GM19452 (cell line): ENCODE data around the gene SUSD5.

ENCODE experiments used
- ATAC-seq: cut with Tn5 transposase; IDR thresholded peaks from one replicate; pipeline ENCODE4 v1.9.1; 2021; ENCODE audit not compliant: unreplicated experiment

The SUSD5 gene

DNA sequence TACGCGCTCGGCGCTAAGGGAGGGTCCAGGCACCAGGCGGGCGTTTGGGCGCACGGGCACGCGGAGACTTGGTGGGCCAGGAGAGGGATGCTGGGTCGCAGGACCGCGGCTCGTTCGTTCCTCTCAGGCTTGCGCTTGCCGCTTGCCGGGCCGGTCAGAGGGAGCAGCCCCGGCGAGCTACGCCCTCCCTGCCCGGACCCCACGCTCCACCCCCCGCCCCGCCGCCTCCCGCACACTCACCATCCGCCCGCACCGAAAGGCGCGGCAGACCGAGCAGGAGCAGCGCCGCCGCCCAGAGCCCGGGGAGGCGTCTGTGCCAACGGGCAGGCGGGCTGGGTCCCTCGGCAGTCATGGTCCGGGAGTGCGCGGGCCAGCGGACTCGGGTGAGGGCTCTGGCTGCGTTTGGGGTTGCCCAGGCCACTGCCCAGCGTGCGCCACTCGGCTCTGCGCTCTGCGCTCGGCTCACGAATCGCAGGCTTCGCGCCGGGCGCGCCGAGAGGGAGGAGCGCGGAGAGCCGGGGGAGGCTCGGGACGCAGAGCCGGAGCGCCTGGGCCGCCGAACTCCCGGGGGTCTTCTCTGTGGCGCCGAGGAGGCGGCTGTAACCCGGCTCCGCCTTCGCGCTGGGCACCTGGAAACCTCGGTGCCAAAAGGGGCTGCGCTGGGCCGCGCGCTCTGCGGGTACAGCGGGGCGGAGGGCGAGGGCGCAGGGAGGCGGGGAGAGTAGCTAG lies at the start of gene SUSD5:
TSS of gene SUSD5 (minus strand) at position 365 of the 729 bp plus-strand sequence. CDS start at position 352, 13 bp downstream.
- ATAC-seq: no peak

DNA sequence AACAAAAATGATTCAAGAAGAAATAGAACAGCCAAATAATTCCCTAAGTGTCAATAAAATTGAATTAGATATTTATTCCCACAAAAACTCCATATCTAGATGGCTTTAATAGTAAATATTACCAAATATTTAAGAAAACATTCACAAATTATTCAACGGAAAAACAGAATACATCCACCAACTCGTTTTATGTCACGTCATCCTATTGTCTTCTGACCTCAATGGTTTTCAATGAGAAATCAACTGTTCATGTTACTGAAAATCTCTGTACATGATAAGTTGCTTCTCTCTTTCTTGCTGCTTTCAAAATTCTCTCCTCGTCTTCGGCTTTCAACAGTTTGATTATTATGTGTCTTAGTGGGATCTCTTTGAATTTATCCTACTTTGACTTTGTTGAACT lies 41.5 kb upstream of the SUSD5 start:
- ATAC-seq: no peak

DNA sequence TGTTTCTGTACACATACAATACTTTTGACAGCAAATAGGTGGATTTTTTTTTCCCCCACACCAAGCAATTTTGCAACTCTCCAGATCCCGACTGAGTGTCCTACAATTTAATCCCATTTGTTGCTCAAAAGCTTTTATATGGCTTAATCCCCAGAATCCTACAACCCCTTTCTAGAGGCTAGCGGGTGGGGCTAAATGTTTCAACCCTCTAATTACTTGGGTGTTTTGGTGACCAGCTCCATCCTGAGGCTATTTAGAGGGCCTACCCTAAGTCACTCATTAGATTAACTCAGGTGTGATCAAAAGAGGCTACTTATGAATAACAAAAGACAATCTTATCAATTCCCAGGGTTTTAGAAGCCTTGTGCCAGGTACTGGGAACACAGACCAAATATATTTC lies 37.6 kb upstream of the SUSD5 start:
- no peak for ATAC-seq

DNA sequence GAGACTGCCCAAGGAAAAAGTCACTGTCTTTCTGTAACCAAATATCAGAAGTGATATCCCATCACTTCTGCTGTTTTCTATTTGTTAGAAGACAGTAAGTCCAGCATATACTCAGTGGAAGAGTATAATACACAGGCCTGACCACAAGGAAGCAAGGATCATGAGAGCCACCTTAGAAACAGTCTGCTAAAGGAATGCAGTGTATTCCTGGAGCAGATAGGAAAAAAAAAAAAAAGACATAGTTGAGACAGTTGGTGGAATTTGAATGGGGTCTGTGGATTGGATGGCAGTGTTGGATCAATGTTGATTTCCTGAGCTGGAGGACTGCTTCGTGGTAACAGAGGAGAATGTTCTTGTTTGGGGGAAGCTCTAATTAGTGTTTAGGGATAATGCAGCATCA lies 32.1 kb upstream of the SUSD5 start:
- no peak for ATAC-seq

DNA sequence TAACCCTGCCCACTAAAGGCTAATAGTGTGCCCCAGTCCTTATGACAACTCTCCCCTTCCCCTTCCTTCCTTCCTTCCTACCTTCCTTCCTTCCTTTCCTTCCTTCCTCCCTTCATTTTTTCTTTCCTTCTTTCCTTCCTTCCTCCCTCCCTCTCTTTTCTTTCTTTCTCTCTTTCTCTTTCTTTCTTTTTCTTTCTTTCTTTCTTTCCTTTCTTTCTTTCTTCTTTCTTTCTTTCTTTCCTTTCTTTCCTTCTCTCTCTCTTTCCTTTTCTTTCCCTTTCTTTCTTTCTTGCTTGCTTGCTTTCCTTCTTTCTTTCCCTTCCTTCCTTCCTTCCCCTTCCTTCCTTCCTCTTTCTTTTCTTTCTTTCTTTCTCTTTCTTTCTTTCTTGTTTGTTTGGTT lies 28.2 kb upstream of the SUSD5 start:
- ATAC-seq: no peak

DNA sequence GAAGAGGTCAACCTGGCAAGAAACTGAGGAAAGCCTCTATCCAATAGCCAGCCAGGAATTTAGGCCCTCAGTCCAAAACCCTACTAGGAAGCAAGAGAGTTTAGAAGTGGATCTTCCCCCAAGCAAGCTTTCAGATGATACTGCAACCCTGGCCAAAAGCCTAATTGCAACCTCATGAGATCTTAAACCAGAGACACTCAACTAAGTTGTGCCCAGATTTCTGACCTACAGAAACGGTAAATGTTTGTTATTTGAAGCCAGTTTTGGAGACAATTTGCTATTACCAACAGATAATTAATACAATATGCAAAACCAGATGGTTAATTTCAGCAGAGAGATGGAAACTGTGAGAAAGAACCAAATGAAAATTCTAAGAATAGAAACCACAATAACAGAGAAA lies 21.7 kb upstream of the SUSD5 start:
- no peak for ATAC-seq

DNA sequence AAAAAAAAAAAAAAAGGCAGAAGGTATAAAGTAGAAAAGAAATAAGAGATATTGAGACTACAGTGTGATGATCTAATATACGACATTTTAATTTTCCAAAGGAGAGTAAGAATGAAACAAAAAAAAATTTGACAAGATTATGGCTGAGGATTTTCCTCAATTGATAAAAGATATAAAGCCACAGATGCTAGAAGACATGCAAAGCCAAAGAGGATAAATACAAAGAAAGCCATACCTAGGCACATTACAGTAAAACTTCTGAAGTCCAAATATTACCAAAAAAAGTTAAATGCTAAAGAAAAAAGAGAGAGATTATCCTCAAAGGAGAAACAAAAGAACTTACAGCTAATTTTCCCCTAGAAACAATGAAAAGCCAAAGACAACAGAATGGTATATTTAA lies 20.3 kb upstream of the SUSD5 start:
- ATAC-seq: no peak

DNA sequence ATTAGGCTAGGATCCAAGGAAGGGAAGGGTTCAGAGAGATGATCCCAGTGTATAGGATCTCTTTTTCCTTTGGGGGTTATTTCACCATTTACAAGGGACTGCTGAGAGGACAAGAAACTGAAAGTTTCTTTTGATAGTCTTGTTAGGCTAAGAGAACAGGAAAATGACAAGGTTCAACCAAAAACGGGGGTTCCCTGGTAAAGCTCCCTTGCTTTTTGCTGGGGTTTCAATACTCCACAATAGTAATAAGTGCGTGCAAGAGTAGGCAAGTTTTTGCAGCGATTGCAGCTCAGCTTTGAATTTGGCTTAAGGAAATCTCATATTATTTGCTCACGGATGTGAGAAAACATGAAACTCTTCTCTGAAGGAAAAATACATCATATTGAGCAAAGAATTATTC lies 18.8 kb upstream of the SUSD5 start:
- ATAC-seq: no peak

DNA sequence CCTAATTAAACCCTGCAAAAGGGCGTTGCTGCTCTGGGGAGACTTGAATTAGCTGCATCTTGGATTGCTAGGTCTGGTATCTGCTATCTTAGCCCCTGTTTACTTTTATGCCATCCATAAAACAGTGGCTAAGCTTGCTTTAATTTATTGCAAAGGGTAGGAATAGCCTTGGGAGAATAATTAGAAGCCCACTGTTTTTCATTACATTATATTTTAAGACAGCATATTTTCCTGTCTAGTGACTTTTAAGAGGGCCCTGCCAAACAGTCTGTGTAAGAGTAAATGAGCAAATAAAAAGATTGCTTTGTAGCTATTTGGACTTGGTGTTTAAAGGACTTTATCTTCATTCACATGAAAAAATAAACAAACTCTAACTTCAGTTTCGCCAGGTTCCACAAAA lies 17.4 kb upstream of the SUSD5 start:
- no peak for ATAC-seq

DNA sequence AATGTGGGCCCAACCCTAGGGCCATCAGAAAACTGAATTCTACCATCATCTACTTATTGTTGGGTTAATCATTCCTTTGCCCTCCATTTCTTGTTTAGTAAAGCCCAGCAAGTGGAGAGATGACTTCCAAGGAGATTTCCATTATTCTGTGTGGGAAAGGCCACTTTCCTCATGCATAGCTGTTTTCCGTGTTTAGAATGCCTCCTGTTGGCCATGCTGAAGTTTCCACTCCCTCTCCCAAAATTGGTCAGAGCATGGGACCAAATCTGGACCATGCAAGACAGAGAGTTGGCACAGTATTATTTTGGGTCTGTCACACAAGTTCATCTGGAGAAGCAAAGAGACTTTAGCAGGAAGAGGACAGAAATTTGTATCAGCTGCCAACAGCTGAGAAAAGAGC lies 15.3 kb upstream of the SUSD5 start:
- no peak for ATAC-seq

DNA sequence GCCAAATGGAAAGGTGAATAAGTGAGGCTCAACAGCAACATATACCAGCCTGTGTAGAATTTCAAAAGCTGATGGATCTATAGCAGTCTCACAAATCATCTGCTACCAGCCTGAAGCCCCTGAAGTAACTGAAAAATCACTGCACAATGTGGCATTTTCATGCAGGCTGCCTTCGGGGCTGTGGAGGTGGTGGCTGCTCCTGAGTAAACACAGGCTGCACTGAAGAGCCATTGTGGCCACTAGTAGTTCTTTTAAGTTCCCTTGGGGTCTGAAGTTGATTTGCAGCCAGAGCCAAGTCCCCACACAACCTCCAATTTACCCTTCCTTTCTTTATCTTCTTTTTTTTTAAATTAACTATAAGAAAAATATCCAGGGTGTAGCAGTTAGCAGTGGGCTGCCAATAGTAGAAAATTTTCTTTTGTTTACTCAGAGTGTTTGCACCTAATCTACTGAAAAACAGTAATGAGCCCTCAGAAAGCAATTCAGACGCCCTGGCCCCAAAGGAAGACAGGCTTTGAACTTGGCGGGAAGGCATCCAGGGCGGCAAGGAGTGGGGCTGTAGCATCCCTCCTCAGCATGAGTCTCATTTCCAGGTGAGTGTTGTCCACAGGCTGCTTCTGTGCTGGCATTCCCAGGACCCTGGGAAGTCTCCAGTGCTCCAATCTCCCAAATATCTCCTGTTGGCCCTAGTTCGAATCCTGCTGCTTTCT lies 13.3 kb upstream of the SUSD5 start:
- no peak for ATAC-seq

DNA sequence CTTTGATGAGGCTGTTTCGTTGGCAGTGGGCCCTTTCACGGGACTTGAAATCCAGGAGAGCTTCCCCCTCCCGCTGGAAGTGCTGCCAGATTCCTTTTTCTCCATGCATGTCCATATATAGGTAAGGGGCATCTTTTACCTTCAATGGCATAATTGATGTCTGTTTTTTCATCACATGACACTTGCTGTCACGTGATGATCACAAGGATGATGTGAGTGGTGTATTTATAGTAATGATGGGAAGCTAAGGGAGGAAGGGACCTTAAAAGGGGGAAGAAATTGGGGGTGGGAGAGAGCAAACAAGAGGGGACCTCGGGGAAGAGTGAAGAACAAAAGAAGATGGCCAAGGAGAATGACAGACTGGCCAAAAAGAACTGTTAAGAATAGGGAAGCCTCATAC lies 11.3 kb upstream of the SUSD5 start:
- ATAC-seq: no peak

DNA sequence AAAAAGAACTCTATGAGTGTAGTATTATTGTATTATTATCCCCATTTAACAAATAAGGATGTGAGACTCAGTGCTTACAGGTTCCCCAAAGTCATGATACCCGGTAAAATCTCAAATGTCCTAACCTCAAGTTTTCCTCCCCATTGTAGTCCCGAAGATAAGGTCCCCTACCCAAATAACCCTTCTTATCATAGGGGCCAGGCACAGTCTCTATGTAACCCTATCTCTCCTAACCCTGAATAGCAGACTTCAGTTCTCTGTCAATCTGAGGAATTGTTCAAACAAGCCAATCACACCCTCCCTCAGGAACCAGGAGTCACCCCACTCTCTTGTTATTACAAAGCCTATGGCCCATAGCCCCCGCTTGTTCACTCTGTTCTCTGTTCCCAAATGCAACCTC lies 10.5 kb upstream of the SUSD5 start:
- ATAC-seq: no peak

DNA sequence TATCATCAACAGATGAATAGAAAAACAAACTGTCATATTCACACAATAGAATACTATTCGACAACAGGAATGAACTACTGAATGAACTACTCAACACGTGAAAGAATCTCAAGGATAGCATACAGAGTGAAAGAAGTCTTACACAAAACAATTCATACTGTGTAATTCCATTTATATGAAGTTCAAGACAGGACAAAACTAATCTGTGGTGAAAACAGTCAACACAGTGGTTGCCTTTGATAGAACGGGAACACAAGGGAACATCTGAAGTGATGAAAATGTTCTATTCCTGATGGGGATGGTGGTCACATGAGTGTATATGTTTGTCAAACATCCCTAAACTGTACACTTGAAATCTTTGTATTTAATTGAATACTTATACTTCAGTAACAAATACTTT lies 2.6 kb upstream of the SUSD5 start:
- ATAC-seq: no peak

DNA sequence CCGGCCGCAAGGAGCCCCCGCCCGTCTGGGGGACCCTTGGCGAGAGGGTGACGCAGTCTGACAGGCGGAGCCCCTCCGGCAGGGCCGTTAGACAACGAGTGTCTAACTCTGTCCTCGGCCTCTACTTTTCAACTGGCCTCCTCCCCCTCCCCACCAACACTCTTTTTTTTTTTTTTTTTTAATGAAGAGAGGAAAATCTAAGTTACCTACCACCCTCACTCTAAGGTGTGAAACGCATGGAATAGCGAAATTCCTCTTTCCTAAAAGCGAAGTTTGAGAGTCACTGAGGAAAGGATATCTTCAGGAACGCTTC lies 521 bp upstream of the SUSD5 start:
- ATAC-seq: no peak

DNA sequence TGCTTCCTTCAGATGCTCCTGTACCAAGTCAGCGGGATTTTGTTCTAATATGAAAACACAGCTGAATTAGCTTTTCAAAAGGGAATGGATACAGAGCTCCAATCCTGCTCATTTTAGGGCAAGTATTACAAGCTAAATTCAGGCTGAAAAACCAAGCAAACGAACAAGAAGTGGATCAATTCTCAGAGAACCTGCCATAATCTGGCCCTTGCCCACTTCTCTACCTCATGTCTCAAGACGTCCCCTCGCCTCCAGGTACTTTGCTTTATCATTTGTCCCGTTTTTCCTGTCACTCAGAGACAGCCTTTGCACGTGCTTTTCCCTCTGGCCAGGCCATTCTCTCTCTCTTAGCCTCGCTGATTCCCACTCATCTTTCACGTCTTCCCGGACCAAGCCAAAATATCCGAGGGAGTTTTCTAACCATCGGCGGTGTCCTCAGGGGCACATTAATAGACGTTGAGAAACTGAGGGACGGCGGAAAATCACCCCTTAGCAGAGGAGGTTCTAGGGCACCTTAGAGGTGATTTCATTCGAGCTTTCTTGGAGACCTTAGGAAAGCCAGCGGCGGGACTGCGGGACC lies 654 bp downstream of the SUSD5 start:
- ATAC-seq: no peak

DNA sequence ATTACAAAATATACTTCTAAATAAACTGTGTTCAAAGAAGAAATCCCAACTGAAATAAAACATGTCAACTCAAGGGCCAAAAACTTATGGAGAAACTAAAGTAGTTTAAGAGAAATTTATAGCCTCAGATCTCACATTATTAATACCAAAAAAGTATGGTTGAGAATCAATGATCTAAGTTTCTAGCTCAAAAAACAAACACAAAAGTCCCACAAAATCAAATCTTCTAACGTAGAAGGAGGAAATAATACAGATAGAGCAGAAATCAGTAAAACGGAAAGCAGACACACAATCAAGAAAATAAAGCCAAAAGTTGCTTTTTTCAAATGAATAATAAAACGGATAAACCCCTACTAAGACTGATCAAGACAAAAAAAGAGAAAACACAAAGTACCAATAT lies 2.9 kb downstream of the SUSD5 start:
- ATAC-seq: no peak

DNA sequence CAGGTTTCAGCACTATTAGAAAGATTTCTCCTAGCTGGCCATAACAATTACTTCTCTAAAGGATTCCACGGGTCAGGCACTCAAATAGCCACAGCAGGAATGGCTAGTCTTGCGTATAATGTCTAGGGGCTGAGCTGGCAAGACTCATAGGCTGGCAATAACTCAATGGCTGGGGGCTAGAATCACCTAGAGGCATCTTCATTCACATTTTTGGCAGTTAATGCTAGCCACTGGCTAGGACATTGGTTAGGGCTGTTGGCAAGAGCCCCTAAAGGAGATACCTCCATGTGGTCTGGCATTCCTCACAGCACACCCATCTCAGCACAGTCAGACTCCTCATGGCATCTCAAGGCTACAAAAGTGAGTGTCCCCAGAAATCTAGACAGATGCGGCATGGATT lies 6.2 kb downstream of the SUSD5 start:
- no peak for ATAC-seq

DNA sequence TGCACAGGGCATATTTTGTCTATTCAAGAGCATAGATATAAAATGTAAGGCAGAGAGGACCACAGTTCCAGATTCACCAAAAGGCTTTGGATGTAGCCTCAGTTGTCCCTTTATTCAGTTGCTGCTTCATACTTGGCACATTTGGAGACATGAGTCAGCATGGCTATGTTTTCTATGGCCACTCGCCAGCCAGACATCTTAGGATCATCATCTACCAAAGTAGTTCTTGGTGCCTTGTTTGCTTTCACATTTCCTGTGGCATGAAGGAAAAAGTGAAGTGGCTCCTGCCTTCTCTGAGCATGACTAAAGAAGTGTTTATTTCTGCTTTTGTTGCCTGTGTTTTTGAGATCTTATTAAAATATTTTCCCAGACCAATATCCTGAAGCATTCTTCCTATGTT lies 7.2 kb downstream of the SUSD5 start:
- ATAC-seq: no peak

DNA sequence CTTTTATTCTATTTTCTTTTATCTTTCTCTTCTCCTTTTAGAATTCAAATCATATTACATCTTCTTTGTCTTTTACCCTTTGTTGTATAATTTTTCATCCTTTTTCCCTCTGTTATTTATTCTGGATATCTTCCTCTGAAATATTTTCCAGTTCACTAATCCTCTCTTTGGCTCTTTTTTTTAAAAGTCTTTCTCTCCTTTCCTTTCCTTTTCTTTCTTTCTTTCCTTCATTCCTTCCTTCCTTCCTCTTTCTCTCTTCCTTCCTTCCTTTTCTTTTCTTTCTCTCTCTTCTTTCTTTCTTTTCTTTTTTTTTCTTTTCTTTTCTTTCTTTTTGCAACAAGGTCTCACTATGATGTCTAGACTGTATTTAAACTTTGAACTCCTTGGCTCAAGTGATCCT lies 9.3 kb downstream of the SUSD5 start:
- no peak for ATAC-seq

DNA sequence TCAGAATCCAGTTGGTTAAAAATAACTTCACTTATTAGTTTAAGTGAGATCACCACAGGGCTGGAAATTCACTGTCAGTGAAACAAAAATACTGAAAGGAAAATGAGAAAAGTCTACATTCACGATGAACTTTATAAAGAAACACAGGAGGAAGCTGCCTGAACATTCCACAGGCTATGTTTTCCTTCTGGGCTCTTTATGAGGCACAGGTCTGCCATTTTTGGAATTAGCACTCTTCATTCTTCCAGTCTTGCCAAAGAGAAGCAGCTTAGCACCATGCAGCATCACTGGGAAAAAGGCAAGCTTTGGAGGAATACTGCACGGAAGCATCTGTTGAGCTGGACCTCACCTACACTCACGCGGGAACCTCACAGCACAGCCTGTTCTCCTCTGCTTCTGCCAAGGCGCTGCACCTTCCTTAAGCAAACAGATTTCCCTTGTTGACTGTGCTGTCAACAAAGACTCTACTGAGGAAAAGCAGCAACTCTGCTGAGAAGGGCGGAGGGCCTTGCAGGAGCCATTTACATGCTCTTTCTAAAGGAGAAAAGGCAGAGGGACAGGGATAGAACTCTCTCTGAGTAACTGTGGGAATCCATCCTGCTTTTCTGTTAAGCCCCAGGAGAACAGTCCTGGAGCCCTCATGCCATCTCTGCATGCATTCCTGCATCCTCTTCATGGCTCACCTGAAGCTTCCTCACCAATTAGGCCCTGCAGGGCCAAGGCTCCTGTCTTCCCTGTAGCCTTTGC lies 15.7 kb downstream of the SUSD5 start:
- ATAC-seq: no peak

DNA sequence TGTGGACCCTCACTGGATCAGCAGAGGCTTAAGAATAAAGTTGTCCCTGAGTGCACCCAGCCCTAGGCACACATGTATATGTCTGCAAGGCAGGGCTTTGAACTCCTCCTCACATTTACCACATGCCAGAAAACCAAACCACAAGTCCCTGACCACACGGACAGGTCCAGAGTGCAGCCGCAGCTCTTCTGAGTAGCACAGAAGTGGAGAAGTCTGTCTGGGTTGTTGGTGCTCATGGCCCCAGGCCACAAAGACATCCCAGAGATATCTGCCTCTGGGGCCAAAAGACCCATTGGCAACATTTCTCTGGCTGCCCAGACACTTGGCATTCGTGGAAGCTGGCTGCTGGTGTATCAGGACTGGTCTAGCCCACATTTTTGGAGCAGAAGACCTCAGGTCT lies 17.4 kb downstream of the SUSD5 start:
- no peak for ATAC-seq
